B cell (primary cell): ENCODE results near the gene COL11A1. TPM values are rescaled to one million over a fixed set of nuclear protein-coding genes. Genes with fewer than 3 reads are reported as not detected.

ENCODE experiments used
- ATAC-seq: fragments of 200-7000 bp; cut with Tn5 transposase; one replicate; pipeline ENCODE4 v1.10.0; 2021; ENCODE audit warnings: low read depth, mild to moderate bottlenecking, moderate number of reproducible peaks, moderate library complexity
- CTCF ChIA-PET: fragments of 350-600 bp; sonication (Branson Sonifier 250); formaldehyde crosslinking; loops from one replicate; lab custom pipeline; 2021; ENCODE audit warnings: antibody characterized with exemption, inconsistent platforms; lab: Charles Lee
- POLR2A ChIA-PET: fragments of 350-600 bp; sonication (Branson Sonifier 250); formaldehyde crosslinking; loops from one replicate; lab custom pipeline; 2021; ENCODE audit warnings: antibody characterized with exemption; lab: Charles Lee
- DNase-seq: peaks from one replicate; pipeline ENCODE4 v3.0.0; 2013
- H2AFZ ChIP-seq: 2 replicates; pipeline ENCODE4 v1.6.1; 2012; ENCODE audit warnings: mild to moderate bottlenecking, low read depth, low read length; ENCODE audit not compliant: insufficient read depth, poor library complexity, severe bottlenecking
- H3K27ac ChIP-seq, 2 donors: 1 replicate in 1 of 2; 2 replicates in 1 of 2; pipeline ENCODE4 v1.5.1; 2012 to 2013; ENCODE audit warnings: low read length in 2 of 2, mild to moderate bottlenecking in 2 of 2, moderate library complexity in 1 of 2
- H3K27me3 ChIP-seq, 4 experiments: fragments of 200-600 bp in 1 of 4; sonication (generic) in 1 of 4; replicated peaks in 1 of 4; 1 replicate in 2 of 4; 2 replicates in 2 of 4; pipeline versions ENCODE4 v1.6.1 to v1.7.0; 2013 to 2016; ENCODE audit warnings: low read length in 3 of 4, mild to moderate bottlenecking in 2 of 4, mixed read lengths in 1 of 4, moderate library complexity in 1 of 4; ENCODE audit not compliant: insufficient read depth in 4 of 4, control insufficient read depth in 3 of 4; ENCODE audit errors: control extremely low read depth in 1 of 4
- H3K36me3 ChIP-seq, 2 experiments: replicated peaks in 1 of 2; 1 replicate in 1 of 2; 2 replicates in 1 of 2; pipeline versions ENCODE4 v1.6.1 to v1.7.1; 2013; ENCODE audit warnings: low read length in 1 of 2; ENCODE audit not compliant: insufficient read depth in 2 of 2, control insufficient read depth in 1 of 2; ENCODE audit errors: control extremely low read depth in 1 of 2, extremely low read depth in 1 of 2
- H3K4me1 ChIP-seq, 2 donors: fragments of 200-600 bp in 1 of 2; sonication (generic) in 1 of 2; 1 replicate in 1 of 2; 2 replicates in 1 of 2; pipeline versions ENCODE4 v1.5.1 to v1.6.1; 2013 to 2017; ENCODE audit warnings: low read length in 2 of 2; ENCODE audit not compliant: control insufficient read depth in 2 of 2, insufficient read depth in 2 of 2
- H3K4me2 ChIP-seq: replicated peaks from 2 replicates; pipeline ENCODE3; 2012; ENCODE audit warnings: mild to moderate bottlenecking, low read depth, low read length; ENCODE audit not compliant: poor library complexity, severe bottlenecking
- H3K4me3 ChIP-seq, 5 experiments: fragments of 200-600 bp in 1 of 5; sonication (generic) in 1 of 5; 1 replicate in 3 of 5; 2 replicates in 2 of 5; pipeline versions ENCODE4 v1.5.1 to v1.7.0; 2011 to 2016; ENCODE audit warnings: low read length in 4 of 5, mild to moderate bottlenecking in 4 of 5, low read depth in 2 of 5, control low read depth in 1 of 5, moderate library complexity in 1 of 5; ENCODE audit not compliant: insufficient read depth in 1 of 5; ENCODE audit errors: control extremely low read depth in 1 of 5, extremely low read depth in 1 of 5
- H3K79me2 ChIP-seq: fragments of 200-600 bp; sonication (generic); one replicate; pipeline ENCODE4 v1.6.0; 2016; ENCODE audit warnings: low read length; ENCODE audit not compliant: control insufficient read depth, insufficient read depth
- H3K9ac ChIP-seq: fragments of 200-600 bp; sonication (generic); 2 replicates; pipeline ENCODE4 v1.6.1; 2017; ENCODE audit warnings: mild to moderate bottlenecking, low read length, moderate library complexity
- H3K9me3 ChIP-seq, 3 donors: one replicate each; pipeline versions ENCODE4 v1.6.1 to v1.7.1; 2013; ENCODE audit warnings: low read length in 2 of 3; ENCODE audit not compliant: control insufficient read depth in 2 of 3, insufficient read depth in 1 of 3; ENCODE audit errors: control extremely low read depth in 1 of 3
- H4K20me1 ChIP-seq: 2 replicates; pipeline ENCODE4 v1.6.0; 2012; ENCODE audit warnings: mild to moderate bottlenecking, low read length; ENCODE audit not compliant: insufficient read depth, control insufficient read depth, poor library complexity, severe bottlenecking
- H3K27ac Mint-ChIP-seq: one replicate; pipeline ENCODE4 v1.8.0; 2021; ENCODE audit warnings: mixed read lengths
- H3K27me3 Mint-ChIP-seq: one replicate; pipeline ENCODE4 v1.8.0; 2021; ENCODE audit warnings: mixed read lengths
- H3K4me1 Mint-ChIP-seq: one replicate; pipeline ENCODE4 v1.8.0; 2021; ENCODE audit warnings: mixed read lengths
- H3K4me3 Mint-ChIP-seq: one replicate; pipeline ENCODE4 v1.8.0; 2021; ENCODE audit warnings: mixed read lengths
- H3K9me3 Mint-ChIP-seq: one replicate; pipeline ENCODE4 v1.8.0; 2022; ENCODE audit warnings: mixed read lengths; ENCODE audit not compliant: insufficient read depth
- CTCF ChIP-seq: fragments of 200-600 bp; IDR thresholded peaks from one replicate; pipeline ENCODE4 v1.8.0; 2022; ENCODE audit warnings: antibody characterized with exemption, mild to moderate bottlenecking
- EZH2 ChIP-seq: IDR thresholded peaks from 2 replicates; pipeline ENCODE4 v1.6.1; 2012; ENCODE audit warnings: borderline replicate concordance, low read depth, mild to moderate bottlenecking, moderate library complexity, low read length; ENCODE audit not compliant: insufficient read depth, poor library complexity, severe bottlenecking
- WGBS: methylation state at CpG from one replicate; pipeline ENCODE4 v1.1.5; 2013; ENCODE audit warnings: missing lambda C conversion rate; ENCODE audit not compliant: insufficient coverage; 5-methylcytosine and 5-hydroxymethylcytosine counted together
- intact Hi-C: fragments of 100-400 bp; cut with micrococcal nuclease; formaldehyde crosslinking; loops from one replicate; pipeline ENCODE4 v1.10.0; 2022
- polyA plus RNA-seq: library from polyadenylated mRNA; depleted of rRNA; stranded (reverse); fragments of >200 nt; gene quantifications from 2 replicates; pipeline ENCODE4 v1.2.3, GENCODE V29; 2012
- total RNA-seq, 2 donors: library from RNA; stranded (reverse); fragments of 120-200 nt in 1 of 2; gene quantifications; 1 replicate in 1 of 2; 2 replicates in 1 of 2; pipeline versions ENCODE4 v1.2.3 to v1.2.4, GENCODE V29; 2013 to 2022

COL11A1 gene
- total and polyA plus RNA-seq, 2 donors (not counting 1 experiment from before 2014, with no cell fraction given): not detected

- ChIA-PET CTCF (interaction anchor here (0.6 kb wide), 1 partner anchor 630 kb away, joined by 3 read pairs; no protein-coding TSS in a partner anchor), POLR2A (no interaction called here)
- 100% methylated on average over 1 of the region's 2 CpGs for WGBS
- no peak for TF ChIP-seq EZH2
- TF ChIP-seq CTCF: no peak
- no peaks in the 10 kb centered on the region for H3K4me1 ChIP-seq
- H3K27ac Mint-ChIP-seq: no peak overlapping the region
- intact Hi-C loops: no loop called here
- no peak overlapping the region for H3K27ac ChIP-seq
- no peak for DNase-seq
- no peaks in the 10 kb centered on the region for H3K4me1 Mint-ChIP-seq
- H3K79me2 ChIP-seq: no peaks in the 10 kb centered on the region
- no peaks in the 10 kb centered on the region for H3K36me3 ChIP-seq
- H2AFZ ChIP-seq: no peak overlapping the region
- no peaks in the 10 kb centered on the region for H4K20me1 ChIP-seq
- H3K4me3 Mint-ChIP-seq: no peak overlapping the region
- no peaks in the 10 kb centered on the region for H3K27me3 ChIP-seq
- no peaks in the 10 kb centered on the region for H3K9me3 ChIP-seq
- no peak overlapping the region for H3K9ac ChIP-seq
- ATAC-seq: no peak
- H3K4me2 ChIP-seq: no peak overlapping the region
- no peaks in the 10 kb centered on the region for H3K9me3 Mint-ChIP-seq
- H3K27me3 Mint-ChIP-seq: no peaks in the 10 kb centered on the region
- H3K4me3 ChIP-seq: no peak overlapping the region
Observed at GRCh38 chr1:103089221-103089620, 19.1 kb downstream of the COL11A1 start.

- Histone ChIP-seq H3K9me3 (no peaks in the 10 kb centered on the region), H3K4me1 (no peaks in the 10 kb centered on the region), H3K9ac (no peak overlapping the region), H3K27me3 (no peaks in the 10 kb centered on the region), H3K36me3 (no peaks in the 10 kb centered on the region), H3K27ac (no peak overlapping the region), H3K4me2 (no peak overlapping the region), H2AFZ (no peak overlapping the region), H4K20me1 (no peaks in the 10 kb centered on the region), H3K4me3 (no peak overlapping the region), H3K79me2 (no peaks in the 10 kb centered on the region)
- no peak overlapping the region for H3K27ac Mint-ChIP-seq
- TF ChIP-seq EZH2 (no peak), CTCF (no peak)
- no peak for ATAC-seq
- no peak for DNase-seq
- H3K27me3 Mint-ChIP-seq: no peaks in the 10 kb centered on the region
- no CpG with 5 or more reads among the region's 1 CpG for WGBS
- intact Hi-C loops: no loop called here
- H3K4me3 Mint-ChIP-seq: no peak overlapping the region
- CTCF ChIA-PET: no interaction called here
- H3K9me3 Mint-ChIP-seq: peaks cover 2% of the 10 kb centered on the region
- no peaks in the 10 kb centered on the region for H3K4me1 Mint-ChIP-seq
- POLR2A ChIA-PET: no interaction called here
Observed at GRCh38 chr1:103087256-103087655, 21.1 kb downstream of the COL11A1 start.
